ENCODE data around the gene CSTA. TPM values are rescaled to one million over a fixed set of nuclear protein-coding genes. Genes with fewer than 3 reads are reported as not detected.

CSTA gene
- total and polyA plus RNA-seq, 2 of the 13 experiments (the other 11 are each of a cell fraction or from before 2014, with no cell fraction given) = 3.9 to 11.0 TPM

DNA sequence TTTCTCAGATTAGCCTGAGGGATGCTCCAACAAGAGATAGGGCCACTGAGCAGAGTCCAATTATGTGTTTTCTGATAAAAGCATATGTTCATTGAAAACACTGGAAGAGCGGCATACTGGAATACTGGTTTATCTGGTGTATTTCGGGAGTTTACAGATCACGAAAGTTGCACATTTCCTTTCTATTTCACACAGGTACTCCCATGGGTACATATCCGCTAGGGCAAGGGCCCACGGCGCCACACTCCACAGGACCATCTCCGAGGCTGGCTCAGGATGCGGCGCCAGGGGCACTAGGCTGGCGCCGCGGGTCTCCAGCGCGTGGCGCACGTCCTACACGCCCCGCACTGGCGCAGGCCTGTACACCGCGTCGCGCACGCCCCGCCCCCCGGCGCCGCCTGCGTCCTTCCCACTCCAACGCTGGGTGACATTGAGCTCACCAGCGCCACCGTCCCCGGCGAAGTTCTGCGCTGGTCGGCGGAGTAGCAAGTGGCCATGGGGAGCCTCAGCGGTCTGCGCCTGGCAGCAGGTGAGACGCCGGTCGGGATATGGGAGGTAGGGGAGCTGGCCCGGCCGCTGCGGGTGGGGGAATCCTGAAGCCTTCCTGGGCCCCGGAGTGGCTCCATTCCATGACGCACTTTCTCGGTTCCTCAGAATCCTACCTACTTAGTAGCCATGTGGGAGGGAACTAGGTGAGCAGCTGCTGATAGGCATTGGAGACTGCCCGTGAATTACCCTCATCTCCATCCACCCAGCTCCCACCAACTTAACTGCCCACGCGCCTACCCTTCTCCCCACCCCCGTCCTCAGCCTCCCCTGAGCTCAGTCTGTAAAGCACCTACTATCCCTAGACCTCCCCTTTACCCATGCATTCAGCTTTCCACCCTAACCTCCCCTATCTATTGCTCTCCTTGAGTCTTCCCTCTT lies 59.0 kb downstream of the CSTA start, which contains the start of gene FAM162A (continued):
- TF ChIP-seq, protein P1, sequence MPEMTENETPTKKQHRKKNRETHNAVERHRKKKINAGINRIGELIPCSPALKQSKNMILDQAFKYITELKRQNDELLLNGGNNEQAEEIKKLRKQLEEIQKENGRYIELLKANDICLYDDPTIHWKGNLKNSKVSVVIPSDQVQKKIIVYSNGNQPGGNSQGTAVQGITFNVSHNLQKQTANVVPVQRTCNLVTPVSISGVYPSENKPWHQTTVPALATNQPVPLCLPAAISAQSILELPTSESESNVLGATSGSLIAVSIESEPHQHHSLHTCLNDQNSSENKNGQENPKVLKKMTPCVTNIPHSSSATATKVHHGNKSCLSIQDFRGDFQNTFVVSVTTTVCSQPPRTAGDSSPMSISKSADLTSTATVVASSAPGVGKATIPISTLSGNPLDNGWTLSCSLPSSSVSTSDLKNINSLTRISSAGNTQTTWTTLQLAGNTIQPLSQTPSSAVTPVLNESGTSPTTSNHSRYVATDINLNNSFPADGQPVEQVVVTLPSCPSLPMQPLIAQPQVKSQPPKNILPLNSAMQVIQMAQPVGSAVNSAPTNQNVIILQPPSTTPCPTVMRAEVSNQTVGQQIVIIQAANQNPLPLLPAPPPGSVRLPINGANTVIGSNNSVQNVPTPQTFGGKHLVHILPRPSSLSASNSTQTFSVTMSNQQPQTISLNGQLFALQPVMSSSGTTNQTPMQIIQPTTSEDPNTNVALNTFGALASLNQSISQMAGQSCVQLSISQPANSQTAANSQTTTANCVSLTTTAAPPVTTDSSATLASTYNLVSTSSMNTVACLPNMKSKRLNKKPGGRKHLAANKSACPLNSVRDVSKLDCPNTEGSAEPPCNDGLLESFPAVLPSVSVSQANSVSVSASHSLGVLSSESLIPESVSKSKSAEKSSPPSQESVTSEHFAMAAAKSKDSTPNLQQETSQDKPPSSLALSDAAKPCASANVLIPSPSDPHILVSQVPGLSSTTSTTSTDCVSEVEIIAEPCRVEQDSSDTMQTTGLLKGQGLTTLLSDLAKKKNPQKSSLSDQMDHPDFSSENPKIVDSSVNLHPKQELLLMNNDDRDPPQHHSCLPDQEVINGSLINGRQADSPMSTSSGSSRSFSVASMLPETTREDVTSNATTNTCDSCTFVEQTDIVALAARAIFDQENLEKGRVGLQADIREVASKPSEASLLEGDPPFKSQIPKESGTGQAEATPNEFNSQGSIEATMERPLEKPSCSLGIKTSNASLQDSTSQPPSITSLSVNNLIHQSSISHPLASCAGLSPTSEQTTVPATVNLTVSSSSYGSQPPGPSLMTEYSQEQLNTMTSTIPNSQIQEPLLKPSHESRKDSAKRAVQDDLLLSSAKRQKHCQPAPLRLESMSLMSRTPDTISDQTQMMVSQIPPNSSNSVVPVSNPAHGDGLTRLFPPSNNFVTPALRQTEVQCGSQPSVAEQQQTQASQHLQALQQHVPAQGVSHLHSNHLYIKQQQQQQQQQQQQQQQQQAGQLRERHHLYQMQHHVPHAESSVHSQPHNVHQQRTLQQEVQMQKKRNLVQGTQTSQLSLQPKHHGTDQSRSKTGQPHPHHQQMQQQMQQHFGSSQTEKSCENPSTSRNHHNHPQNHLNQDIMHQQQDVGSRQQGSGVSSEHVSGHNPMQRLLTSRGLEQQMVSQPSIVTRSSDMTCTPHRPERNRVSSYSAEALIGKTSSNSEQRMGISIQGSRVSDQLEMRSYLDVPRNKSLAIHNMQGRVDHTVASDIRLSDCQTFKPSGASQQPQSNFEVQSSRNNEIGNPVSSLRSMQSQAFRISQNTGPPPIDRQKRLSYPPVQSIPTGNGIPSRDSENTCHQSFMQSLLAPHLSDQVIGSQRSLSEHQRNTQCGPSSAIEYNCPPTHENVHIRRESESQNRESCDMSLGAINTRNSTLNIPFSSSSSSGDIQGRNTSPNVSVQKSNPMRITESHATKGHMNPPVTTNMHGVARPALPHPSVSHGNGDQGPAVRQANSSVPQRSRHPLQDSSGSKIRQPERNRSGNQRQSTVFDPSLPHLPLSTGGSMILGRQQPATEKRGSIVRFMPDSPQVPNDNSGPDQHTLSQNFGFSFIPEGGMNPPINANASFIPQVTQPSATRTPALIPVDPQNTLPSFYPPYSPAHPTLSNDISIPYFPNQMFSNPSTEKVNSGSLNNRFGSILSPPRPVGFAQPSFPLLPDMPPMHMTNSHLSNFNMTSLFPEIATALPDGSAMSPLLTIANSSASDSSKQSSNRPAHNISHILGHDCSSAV (CRISPR knock-in tag; IDR thresholded peaks at IDR 0.05; ENCODE audit: borderline replicate concordance) = no peak
- TF ChIP-seq MAFG (CRISPR knock-in tag; IDR thresholded peaks at IDR 0.05) = no peak
- TF ChIP-seq SIX1 (CRISPR knock-in tag; IDR thresholded peaks at IDR 0.05; ENCODE audit: borderline replicate concordance) = no peak
- peak; percentile 93 for TF ChIP-seq XRCC5 (optimal IDR thresholded peaks at IDR 0.05; ENCODE audit: low read length)
- no peak for TF ChIP-seq ZNF570 (CRISPR knock-in tag; IDR thresholded peaks at IDR 0.05; ENCODE audit: borderline replicate concordance)
- TF ChIP-seq ZSCAN5A (CRISPR knock-in tag; IDR thresholded peaks at IDR 0.05; ENCODE audit: borderline replicate concordance) = peak; percentile 72; the same call in 1 of the 2 replicates
- peak; percentile 74; the same call in 1 of the 2 replicates for TF ChIP-seq ZNF101 (CRISPR knock-in tag; IDR thresholded peaks at IDR 0.05; ENCODE audit: borderline replicate concordance, low read depth)
- TF ChIP-seq MIER3 (CRISPR knock-in tag; IDR thresholded peaks at IDR 0.05; ENCODE audit: borderline replicate concordance) = peak; percentile 92
- peak; percentile 91 for TF ChIP-seq ZNF574 (CRISPR knock-in tag; IDR thresholded peaks at IDR 0.05)
- TF ChIP-seq HNRNPL (IDR thresholded peaks at IDR 0.05; ENCODE audit: low read depth, low read length) = 0 out of 2 replicates have a peak, but pooled peaks have one; percentile 58
- TF ChIP-seq ZFX (CRISPR knock-in tag; IDR thresholded peaks at IDR 0.05; ENCODE audit: low read depth) = peak; percentile 86
- TF ChIP-seq, protein P2, sequence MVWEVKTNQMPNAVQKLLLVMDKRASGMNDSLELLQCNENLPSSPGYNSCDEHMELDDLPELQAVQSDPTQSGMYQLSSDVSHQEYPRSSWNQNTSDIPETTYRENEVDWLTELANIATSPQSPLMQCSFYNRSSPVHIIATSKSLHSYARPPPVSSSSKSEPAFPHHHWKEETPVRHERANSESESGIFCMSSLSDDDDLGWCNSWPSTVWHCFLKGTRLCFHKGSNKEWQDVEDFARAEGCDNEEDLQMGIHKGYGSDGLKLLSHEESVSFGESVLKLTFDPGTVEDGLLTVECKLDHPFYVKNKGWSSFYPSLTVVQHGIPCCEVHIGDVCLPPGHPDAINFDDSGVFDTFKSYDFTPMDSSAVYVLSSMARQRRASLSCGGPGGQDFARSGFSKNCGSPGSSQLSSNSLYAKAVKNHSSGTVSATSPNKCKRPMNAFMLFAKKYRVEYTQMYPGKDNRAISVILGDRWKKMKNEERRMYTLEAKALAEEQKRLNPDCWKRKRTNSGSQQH (CRISPR knock-in tag; IDR thresholded peaks at IDR 0.05; ENCODE audit: low read depth) = peak; percentile 81; the same call in 1 of the 2 replicates
- TF ChIP-seq NFE2L2 (IDR thresholded peaks at IDR 0.05; ENCODE audit: low read length) = 0 out of 2 replicates have a peak, but pooled peaks have one; percentile 2

All from HepG2 (cell line).